Keratinocyte (primary cell): ENCODE measurements around the gene CLSTN1. TPM values are rescaled to one million over a fixed set of nuclear protein-coding genes. Genes with fewer than 3 reads are reported as not detected.
A peak's percentile ranks its signal among the peaks of the same experiment; 100 is the strongest.

Experiments used
- DNase-seq: peaks from one replicate; pipeline ENCODE4 v3.0.0-alpha.2; 2011; ENCODE audit warnings: low read depth, missing footprints, low spot score
- FAIRE-seq: peaks from 2 replicates; lab custom pipeline; 2011; peaks lifted over from hg19 to GRCh38; lab: Jason Lieb, UNC
- H2AFZ ChIP-seq: 2 replicates; pipeline ENCODE4 v1.6.0; 2012; ENCODE audit warnings: low read length, control low read depth, inconsistent platforms; ENCODE audit not compliant: control insufficient read depth
- H3K27ac ChIP-seq: 2 replicates; pipeline ENCODE4 v1.5.1; 2011; ENCODE audit warnings: low read length; ENCODE audit not compliant: control insufficient read depth, insufficient read depth
- H3K27me3 ChIP-seq: 3 replicates; pipeline ENCODE4 v1.6.0; 2011; ENCODE audit warnings: low read length; ENCODE audit not compliant: control insufficient read depth, insufficient read depth; ENCODE audit errors: extremely low read depth
- H3K36me3 ChIP-seq, 2 experiments: 2 replicates in 1 of 2; 3 replicates in 1 of 2; pipeline ENCODE4 v1.5.1; 2011; ENCODE audit warnings: low read length in 2 of 2, mild to moderate bottlenecking in 1 of 2; ENCODE audit not compliant: control insufficient read depth in 2 of 2, insufficient read depth in 2 of 2; ENCODE audit errors: extremely low read depth in 1 of 2
- H3K4me1 ChIP-seq: 3 replicates; pipeline ENCODE4 v1.5.1; 2011; ENCODE audit warnings: low read length; ENCODE audit not compliant: control insufficient read depth, insufficient read depth; ENCODE audit errors: extremely low read depth
- H3K4me2 ChIP-seq: 3 replicates; pipeline ENCODE4 v1.6.0; 2011; ENCODE audit warnings: low read depth, low read length; ENCODE audit not compliant: control insufficient read depth, insufficient read depth; ENCODE audit errors: extremely low read depth
- H3K4me3 ChIP-seq, 3 experiments: fragments of 200-600 bp in 1 of 3; sonication (generic) in 1 of 3; 2 replicates in 2 of 3; 3 replicates in 1 of 3; pipeline ENCODE4 v1.5.1; 2011 to 2016; ENCODE audit warnings: low read length in 3 of 3, mild to moderate bottlenecking in 3 of 3, control low read depth in 2 of 3, inconsistent platforms in 1 of 3, low read depth in 1 of 3, mixed read lengths in 1 of 3, mixed run types in 1 of 3, moderate library complexity in 1 of 3; ENCODE audit not compliant: control insufficient read depth in 2 of 3, insufficient read depth in 2 of 3; ENCODE audit errors: extremely low read depth in 1 of 3
- H3K79me2 ChIP-seq: 2 replicates; pipeline ENCODE4 v1.6.0; 2012; ENCODE audit warnings: low read length; ENCODE audit not compliant: control insufficient read depth, insufficient read depth
- H3K9ac ChIP-seq: 3 replicates; pipeline ENCODE4 v1.6.0; 2011; ENCODE audit warnings: low read length; ENCODE audit not compliant: control insufficient read depth, insufficient read depth; ENCODE audit errors: extremely low read depth
- H3K9me1 ChIP-seq: 3 replicates; pipeline ENCODE4 v1.6.0; 2011; ENCODE audit warnings: low read length; ENCODE audit not compliant: control insufficient read depth, insufficient read depth; ENCODE audit errors: extremely low read depth
- H3K9me3 ChIP-seq: 2 replicates; pipeline ENCODE4 v1.5.1; 2012; ENCODE audit warnings: low read depth, low read length; ENCODE audit not compliant: control insufficient read depth
- H4K20me1 ChIP-seq: 3 replicates; pipeline ENCODE4 v1.6.0; 2011; ENCODE audit warnings: low read length; ENCODE audit not compliant: control insufficient read depth, insufficient read depth; ENCODE audit errors: extremely low read depth
- EZH2 ChIP-seq: IDR thresholded peaks from one replicate; pipeline ENCODE4 v1.6.1; 2012; ENCODE audit warnings: inconsistent platforms, mild to moderate bottlenecking, low read length, moderate library complexity
- dilution Hi-C: fragments of 300-500 bp; cut with MboI; formaldehyde crosslinking; loops from one replicate; pipeline ENCODE4 v1.7.0; 2020; ENCODE audit warnings: low sequenced_read_pairs; ENCODE audit not compliant: extremely low pct_ligation_motif_present
- polyA plus RNA-seq, 5 experiments: library from polyadenylated mRNA; depleted of rRNA in 3 of 5; stranded (reverse) in 3 of 5; stranded (forward) in 1 of 5; unstranded in 1 of 5; fragments of >200 nt; gene quantifications; 1 replicate in 1 of 5; 2 replicates in 3 of 5; 3 replicates in 1 of 5; pipeline versions ENCODE4 v1.2.1 to v1.2.3, GENCODE V29; 2011 to 2012; ENCODE audit warnings: missing spikeins in 2 of 5, low read depth in 1 of 5, low replicate concordance in 1 of 5
- TF ChIP-seq, protein P1 (sequence below), 3 experiments: IDR thresholded peaks in 1 of 3; conservative IDR thresholded peaks in 1 of 3; optimal IDR thresholded peaks in 1 of 3; 2 replicates in 2 of 3; 3 replicates in 1 of 3; pipeline versions ENCODE3 to v1.5.1; 2011; ENCODE audit warnings: low read length in 3 of 3, mild to moderate bottlenecking in 3 of 3, moderate library complexity in 2 of 3, control low read depth in 1 of 3, inconsistent platforms in 1 of 3; ENCODE audit not compliant: insufficient read depth in 2 of 3; ENCODE audit errors: extremely low read depth in 1 of 3

The CLSTN1 gene
- polyA plus RNA-seq, 1 donor (not counting 4 experiments of a cell fraction or from before 2014, with no cell fraction given), result 90.3 TPM

DNA sequence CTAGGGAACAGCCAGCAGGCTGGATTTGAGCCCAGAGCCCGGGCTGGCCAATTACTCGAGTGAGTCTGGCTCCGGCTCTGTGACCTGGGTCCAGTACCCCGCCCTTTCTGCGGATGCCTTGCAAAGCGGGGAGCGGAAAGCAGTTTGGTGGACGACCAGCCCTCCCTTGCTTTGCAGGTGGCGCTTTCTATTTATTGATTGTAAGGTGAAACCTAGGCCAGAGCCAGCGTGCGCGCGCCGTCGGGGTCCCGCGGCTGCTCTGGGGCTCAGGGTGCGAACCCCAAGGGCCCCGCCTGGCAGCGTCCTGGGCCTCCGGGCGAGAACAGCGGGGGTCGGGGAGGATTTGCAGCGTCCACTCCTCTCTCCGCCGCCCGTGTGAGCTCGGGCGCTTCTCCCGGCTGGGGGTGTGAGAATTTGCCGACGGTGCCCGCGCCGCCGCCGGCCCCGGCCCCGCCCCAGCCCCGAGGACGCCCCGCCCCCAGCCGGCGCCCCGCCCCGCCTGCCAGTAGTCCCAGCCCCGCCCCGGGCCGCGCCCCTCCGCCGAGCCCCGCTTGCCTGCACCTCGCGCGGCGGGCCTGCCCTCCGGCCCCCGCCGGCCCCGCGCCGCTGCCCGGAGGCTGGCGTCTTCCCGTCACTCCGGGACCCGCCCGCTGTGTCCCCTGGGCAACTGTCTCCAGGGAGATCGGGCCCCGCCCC lies 134.6 kb downstream of the CLSTN1 start:
- DNase-seq (no peak), FAIRE-seq (no peak)
- Histone ChIP-seq H3K27me3 (no peaks in the 10 kb centered on the region), H4K20me1 (no peaks in the 10 kb centered on the region), H3K9me1 (no peaks in the 10 kb centered on the region), H3K4me1 (peaks cover 44% of the 10 kb centered on the region), H3K36me3 (peaks cover 0 to 5% of the 10 kb centered on the region in 2 experiments), H3K9ac (peak overlapping the region; percentile 77), H3K4me2 (peak overlapping the region; percentile 89), H3K9me3 (no peaks in the 10 kb centered on the region), H3K27ac (peak overlapping the region; percentile 66), H3K4me3 (peak overlapping the region; percentile 54 to 82 (median 69)), H2AFZ (peak overlapping the region; percentile 50), H3K79me2 (peaks cover 3% of the 10 kb centered on the region)
- dilution Hi-C loops, result no loop called here
- TF ChIP-seq EZH2, result no peak

DNA sequence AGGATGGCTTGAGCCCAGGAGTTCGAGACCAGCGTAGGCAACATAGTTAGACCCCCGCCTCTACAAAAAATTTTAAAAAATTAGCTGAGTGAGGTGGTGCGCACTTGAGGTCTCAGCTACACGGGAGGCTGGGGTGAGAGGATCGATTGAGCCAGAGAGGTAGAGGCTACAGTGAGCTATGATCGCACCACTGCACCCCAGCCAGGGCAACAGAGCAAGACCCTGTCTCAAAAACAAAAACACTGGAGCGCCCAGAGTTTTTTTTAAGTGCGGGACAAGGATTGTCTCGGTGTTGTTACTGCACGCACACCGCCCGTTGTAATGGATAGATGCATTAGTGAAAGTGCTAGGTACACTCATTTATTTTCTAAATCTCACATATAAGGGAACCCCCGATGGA lies 135.2 kb downstream of the CLSTN1 start:
- no peaks in the 10 kb centered on the region for H3K9me3 ChIP-seq
- H2AFZ ChIP-seq, result no peak overlapping the region
- peak overlapping the region; percentile 66 for H3K27ac ChIP-seq
- H3K9me1 ChIP-seq, result no peaks in the 10 kb centered on the region
- no peaks in the 10 kb centered on the region for H3K36me3 ChIP-seq
- H3K9ac ChIP-seq, result peak overlapping the region; percentile 77
- no peaks in the 10 kb centered on the region for H3K27me3 ChIP-seq
- peak overlapping the region; percentile 40 to 82 (median 69) for H3K4me3 ChIP-seq
- dilution Hi-C loops, result no loop called here
- FAIRE-seq, result no peak
- peaks cover 3% of the 10 kb centered on the region for H3K79me2 ChIP-seq
- TF ChIP-seq EZH2, result no peak
- TF ChIP-seq, protein P1, sequence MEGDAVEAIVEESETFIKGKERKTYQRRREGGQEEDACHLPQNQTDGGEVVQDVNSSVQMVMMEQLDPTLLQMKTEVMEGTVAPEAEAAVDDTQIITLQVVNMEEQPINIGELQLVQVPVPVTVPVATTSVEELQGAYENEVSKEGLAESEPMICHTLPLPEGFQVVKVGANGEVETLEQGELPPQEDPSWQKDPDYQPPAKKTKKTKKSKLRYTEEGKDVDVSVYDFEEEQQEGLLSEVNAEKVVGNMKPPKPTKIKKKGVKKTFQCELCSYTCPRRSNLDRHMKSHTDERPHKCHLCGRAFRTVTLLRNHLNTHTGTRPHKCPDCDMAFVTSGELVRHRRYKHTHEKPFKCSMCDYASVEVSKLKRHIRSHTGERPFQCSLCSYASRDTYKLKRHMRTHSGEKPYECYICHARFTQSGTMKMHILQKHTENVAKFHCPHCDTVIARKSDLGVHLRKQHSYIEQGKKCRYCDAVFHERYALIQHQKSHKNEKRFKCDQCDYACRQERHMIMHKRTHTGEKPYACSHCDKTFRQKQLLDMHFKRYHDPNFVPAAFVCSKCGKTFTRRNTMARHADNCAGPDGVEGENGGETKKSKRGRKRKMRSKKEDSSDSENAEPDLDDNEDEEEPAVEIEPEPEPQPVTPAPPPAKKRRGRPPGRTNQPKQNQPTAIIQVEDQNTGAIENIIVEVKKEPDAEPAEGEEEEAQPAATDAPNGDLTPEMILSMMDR (optimal IDR thresholded peaks at IDR 0.05 in 1 of 3, IDR thresholded peaks at IDR 0.05 in 1 of 3, conservative IDR thresholded peaks at IDR 0.05 in 1 of 3; ENCODE audit: extremely low read depth in 1 of 3, insufficient read depth in 2 of 3, low read length in 3 of 3), result no peak
- H3K4me1 ChIP-seq, result peaks cover 44% of the 10 kb centered on the region
- DNase-seq, result no peak
- peak overlapping the region; percentile 89 for H3K4me2 ChIP-seq
- H4K20me1 ChIP-seq, result no peaks in the 10 kb centered on the region
